ENCODE measurements around the gene GABRB3. TPM values are rescaled to one million over a fixed set of nuclear protein-coding genes. Genes with fewer than 3 reads are reported as not detected.

GABRB3 gene
- total RNA-seq (2022; extraction: Qiagen RNA extraction): 60.1 to 88.7 TPM (median 74.5 TPM) in 5 replicates

GRCh38 chr15:26772154-26773066 is at the start of gene GABRB3:
Gene GABRB3 (minus strand): TSS chr15:26773066.

Other genes with a start within 250 kb of the GABRB3 start
- 85.8 to 136 TPM (median 104 TPM) in 5 replicates for gene GABRA5, start 94.0 kb upstream of the GABRB3 start, total RNA-seq (2022; extraction: Qiagen RNA extraction)
- gene GABRG3, start 198.1 kb upstream of the GABRB3 start, total RNA-seq (2022; extraction: Qiagen RNA extraction): 0.24 to 0.62 TPM (median 0.48 TPM) in 5 replicates

Data from A549 treated with Hydrocortisone at 1 μM for 4 hours (cell line).